HepG2 (cell line): ENCODE results near the gene PFKFB2. TPM values are rescaled to one million over a fixed set of nuclear protein-coding genes. Genes with fewer than 3 reads are reported as not detected.

Experiments
- CCAR2 ChIP-seq: fragments of 200-400 bp; formaldehyde crosslinking; optimal IDR thresholded peaks from 2 replicates; pipeline ENCODE3; 2018; ENCODE audit warnings: low read depth, mild to moderate bottlenecking, low read length, moderate library complexity
- DNMT1 ChIP-seq: sonication (generic); formaldehyde crosslinking; IDR thresholded peaks from 2 replicates; pipeline ENCODE4 v1.5.1; 2020; ENCODE audit warnings: mild to moderate bottlenecking, missing genetic modification reagents
- JUN ChIP-seq: sonication (generic); formaldehyde crosslinking; IDR thresholded peaks from 2 replicates; pipeline ENCODE4 v1.4.0; 2020; ENCODE audit warnings: mild to moderate bottlenecking, missing genetic modification reagents
- KDM6A ChIP-seq: IDR thresholded peaks from 2 replicates; pipeline ENCODE4 v1.6.1; 2016; ENCODE audit warnings: low read depth
- MTA1 ChIP-seq: sonication (generic); formaldehyde crosslinking; IDR thresholded peaks from 2 replicates; pipeline ENCODE4 v1.4.0; 2020; ENCODE audit warnings: missing genetic modification reagents, mild to moderate bottlenecking, borderline replicate concordance
- MXI1 ChIP-seq: IDR thresholded peaks from 3 replicates; pipeline ENCODE4 v1.6.1; 2012; ENCODE audit warnings: low read depth, low read length, inconsistent platforms, borderline replicate concordance
- NFKB2 ChIP-seq: sonication (generic); formaldehyde crosslinking; IDR thresholded peaks from 2 replicates; pipeline ENCODE4 v1.4.0; 2020; ENCODE audit warnings: missing genetic modification reagents, borderline replicate concordance
- NR0B2 ChIP-seq: sonication (generic); formaldehyde crosslinking; IDR thresholded peaks from 2 replicates; pipeline ENCODE4 v1.4.0; 2020; ENCODE audit warnings: mild to moderate bottlenecking, missing genetic modification reagents
- PATZ1 ChIP-seq: sonication (generic); formaldehyde crosslinking; IDR thresholded peaks from 2 replicates; pipeline ENCODE4 v1.4.0; 2020; ENCODE audit warnings: missing genetic modification reagents
- PHF21A ChIP-seq: sonication (generic); formaldehyde crosslinking; IDR thresholded peaks from 2 replicates; pipeline ENCODE4 v1.5.0; 2020; ENCODE audit warnings: mild to moderate bottlenecking, missing genetic modification reagents
- POLR2A ChIP-seq, 2 experiments: IDR thresholded peaks; 2 replicates each; pipeline ENCODE4 v1.6.1; 2011; ENCODE audit warnings: low read depth in 2 of 2, low read length in 2 of 2, mild to moderate bottlenecking in 1 of 2, moderate library complexity in 1 of 2; ENCODE audit not compliant: insufficient read depth in 1 of 2
- RBFOX2 ChIP-seq: fragments of 200-400 bp; formaldehyde crosslinking; IDR thresholded peaks from 2 replicates; pipeline ENCODE4 v1.6.1; 2017; ENCODE audit warnings: low read depth, mild to moderate bottlenecking, low read length
- SATB2 ChIP-seq: sonication (generic); formaldehyde crosslinking; IDR thresholded peaks from 2 replicates; pipeline ENCODE4 v1.5.0; 2020; ENCODE audit warnings: missing genetic modification reagents
- SOX13 ChIP-seq, 3 experiments: fragments of 450-650 bp in 1 of 3; sonication (generic) in 1 of 3; formaldehyde crosslinking in 1 of 3; IDR thresholded peaks in 2 of 3; conservative IDR thresholded peaks in 1 of 3; 2 replicates each; pipeline versions ENCODE4 v1.5.0 to v1.6.1; 2016 to 2020; ENCODE audit warnings: antibody characterized with exemption in 1 of 3, mild to moderate bottlenecking in 1 of 3, missing compliant biosample characterization in 1 of 3, missing genetic modification reagents in 1 of 3, moderate library complexity in 1 of 3
- UBTF ChIP-seq: sonication (generic); formaldehyde crosslinking; IDR thresholded peaks from 2 replicates; pipeline ENCODE4 v1.4.0; 2020; ENCODE audit warnings: mild to moderate bottlenecking, missing genetic modification reagents
- ZBTB1 ChIP-seq: sonication (generic); formaldehyde crosslinking; IDR thresholded peaks from 2 replicates; pipeline ENCODE4 v1.4.0; 2020; ENCODE audit warnings: missing genetic modification reagents, borderline replicate concordance
- ZBTB21 ChIP-seq: sonication (generic); formaldehyde crosslinking; IDR thresholded peaks from 2 replicates; pipeline ENCODE4 v1.4.0; 2020; ENCODE audit warnings: missing genetic modification reagents
- ZNF317 ChIP-seq: sonication (generic); formaldehyde crosslinking; IDR thresholded peaks from 2 replicates; pipeline ENCODE4 v1.5.0; 2020; ENCODE audit warnings: mild to moderate bottlenecking, missing genetic modification reagents
- ZNF329 ChIP-seq: sonication (generic); formaldehyde crosslinking; IDR thresholded peaks from 2 replicates; pipeline ENCODE4 v1.9.0; 2021; ENCODE audit warnings: low read depth, mild to moderate bottlenecking, missing genetic modification reagents
- ZNF768 ChIP-seq: sonication (generic); formaldehyde crosslinking; IDR thresholded peaks from 2 replicates; pipeline ENCODE4 v1.4.0; 2020; ENCODE audit warnings: missing genetic modification reagents
- ZNF770 ChIP-seq: sonication (generic); formaldehyde crosslinking; IDR thresholded peaks from 2 replicates; pipeline ENCODE4 v1.5.0; 2020; ENCODE audit warnings: mild to moderate bottlenecking, missing genetic modification reagents
- ZNF773 ChIP-seq: sonication (generic); formaldehyde crosslinking; IDR thresholded peaks from 2 replicates; pipeline ENCODE4 v1.4.0; 2020; ENCODE audit warnings: missing genetic modification reagents, borderline replicate concordance
- polyA plus RNA-seq, 8 experiments: library from polyadenylated mRNA; depleted of rRNA in 3 of 8; stranded (reverse) in 7 of 8; unstranded in 1 of 8; fragments of >200 nt; fragmentation: Illumina TruSeq in 4 of 8; extraction: Trizol in 4 of 8; gene quantifications; 2 replicates each; pipeline versions ENCODE4 v1.2.1 to v1.2.3, GENCODE V29; 2011 to 2016; ENCODE audit warnings: low read depth in 4 of 8, missing spikeins in 1 of 8, mixed read lengths in 1 of 8; ENCODE audit not compliant: insufficient read depth in 1 of 8
- total RNA-seq, 5 experiments: library from RNA; depleted of rRNA; stranded (reverse); fragments of >200 nt; fragmentation: Illumina TruSeq; extraction: Trizol; gene quantifications; 2 replicates each; pipeline ENCODE4 v1.2.3, GENCODE V29; 2016; ENCODE audit warnings: low read depth in 1 of 5

PFKFB2 gene
- total and polyA plus RNA-seq, 2 of the 13 experiments (the other 11 are each of a cell fraction or from before 2014, with no cell fraction given) = 4.6 to 10.6 TPM

GRCh38 chr1:207050480-207051190, 2.4 kb upstream of the PFKFB2 start (continued):
- TF ChIP-seq PATZ1 (0 out of 2 replicates have a peak, but pooled peaks have one; percentile 16), SATB2 (CRISPR knock-in tag) (no peak; the same call in 1 of the 2 replicates), UBTF (peak; percentile 81), NFKB2 (CRISPR knock-in tag) (peak; percentile 52; the same call in 1 of the 2 replicates), ZBTB1 (CRISPR knock-in tag) (0 out of 2 replicates have a peak, but pooled peaks have one; percentile 18), CCAR2 (no peak), ZNF770 (peak; percentile 23; the same call in 1 of the 2 replicates), MXI1 (0 out of 3 replicates have a peak, but pooled peaks have one; percentile 47), ZBTB21 (no peak), NR0B2 (CRISPR knock-in tag) (0 out of 2 replicates have a peak, but pooled peaks have one; percentile 41), PHF21A (0 out of 2 replicates have a peak, but pooled peaks have one; percentile 29), DNMT1 (CRISPR knock-in tag) (no peak), SOX13 (IDR thresholded peaks at IDR 0.05) (no peak), SOX13 (CRISPR knock-in tag; conservative IDR thresholded peaks at IDR 0.05 in 1 of 2, IDR thresholded peaks at IDR 0.05 in 1 of 2) (0 out of 4 replicates have a peak, but pooled peaks of 1 of the 2 experiments have one; percentile 5), POLR2A (IDR thresholded peaks at IDR 0.05; ENCODE audit: insufficient read depth in 1 of 2, low read depth in 2 of 2, low read length in 2 of 2) (peak; percentile 54 to 66), JUN (CRISPR knock-in tag) (no peak), MTA1 (CRISPR knock-in tag) (0 out of 2 replicates have a peak, but pooled peaks have one; percentile 47), ZNF773 (CRISPR knock-in tag) (no peak; the same call in 1 of the 2 replicates), ZNF317 (0 out of 2 replicates have a peak, but pooled peaks have one; percentile 55), ZNF329 (CRISPR knock-in tag) (0 out of 2 replicates have a peak, but pooled peaks have one; percentile 65), KDM6A (CRISPR knock-in tag) (no peak), ZNF768 (CRISPR knock-in tag) (peak; percentile 53; the same call in 1 of the 2 replicates), RBFOX2 (peak; percentile 91)
